H1 (cell line): ENCODE data around the gene SCN3B. TPM values are rescaled to one million over a fixed set of nuclear protein-coding genes. Genes with fewer than 3 reads are reported as not detected.

Source experiments
- CHD2 ChIP-seq: IDR thresholded peaks from 2 replicates; pipeline ENCODE4 v1.6.1; 2012; ENCODE audit warnings: low read length, improper control_type of control experiment
- JUND ChIP-seq: IDR thresholded peaks from 2 replicates; pipeline ENCODE4 v1.6.1; 2011; ENCODE audit warnings: mild to moderate bottlenecking, improper control_type of control experiment, low read length
- polyA plus RNA-seq, 7 experiments: library from polyadenylated mRNA; depleted of rRNA in 3 of 7; stranded (reverse) in 5 of 7; unstranded in 2 of 7; fragments of >200 nt in 5 of 7; fragments of 200-250 nt in 2 of 7; gene quantifications; 1 replicate in 5 of 7; 2 replicates in 1 of 7; 4 replicates in 1 of 7; pipeline versions ENCODE4 v1.2.1 to v1.2.3, GENCODE V29; 2011 to 2013; ENCODE audit warnings: missing spikeins in 2 of 7, mixed read lengths in 2 of 7
- total RNA-seq: library from RNA; stranded (reverse); fragmentation: NEBNext Ultra II Directional; extraction: Animal tissue kit (Norgen Biotek cat#: 25700); gene quantifications from 2 replicates; pipeline ENCODE4 v1.2.1, GENCODE V29; 2021

The SCN3B gene
- total and polyA plus RNA-seq, 2 of the 8 experiments (the other 6 are each of a cell fraction or from before 2014, with no cell fraction given) = 0.67 to 1.1 TPM

- no peak for TF ChIP-seq JUND
- TF ChIP-seq CHD2 = no peak
Measured at GRCh38 chr11:123590296-123590912, 64.0 kb downstream of the SCN3B start (continued).
